CD4-positive, alpha-beta T cell treated with Interleukin-15 for 4 hours (primary cell): ENCODE measurements around the gene SPCS2.
"Not testable (repeated sequence)": the region's sequence is repeated elsewhere in the genome, so short reads cannot be mapped to it uniquely, and the experiment has no call there.

Experiments used
- DNase-seq: peaks from one replicate; pipeline ENCODE4 v3.0.0-alpha.2; 2020; ENCODE audit warnings: low spot score

The SPCS2 gene

GRCh38 chr11:75002516-75002915 lies 53.5 kb downstream of the SPCS2 start:
- DNase-seq: no peak

- DNase-seq: no peak
Measured at GRCh38 chr11:75004215-75004614, 55.1 kb downstream of the SPCS2 start.

- no peak for DNase-seq
Measured at GRCh38 chr11:75011357-75011756, 62.3 kb downstream of the SPCS2 start.

DNA sequence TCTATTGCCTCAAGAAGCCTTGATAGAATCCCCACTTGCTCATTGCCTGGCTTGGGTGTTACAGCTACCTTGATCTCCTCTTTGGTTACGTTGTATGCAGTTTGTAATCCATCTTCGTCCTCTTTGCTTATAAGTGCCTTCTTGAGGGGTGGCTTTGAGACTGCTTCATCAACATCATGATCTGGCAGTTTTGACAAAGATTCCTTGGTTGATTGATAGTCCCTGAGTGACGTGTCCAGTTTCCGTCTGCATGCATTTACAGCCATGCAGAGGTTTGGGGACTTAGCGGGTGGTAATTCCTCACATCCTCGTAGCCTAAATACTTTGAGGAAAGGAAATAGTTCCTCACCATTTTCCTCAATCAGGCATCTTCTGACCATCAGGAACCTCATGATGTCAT lies 62.8 kb downstream of the SPCS2 start:
- DNase-seq: no peak

DNA sequence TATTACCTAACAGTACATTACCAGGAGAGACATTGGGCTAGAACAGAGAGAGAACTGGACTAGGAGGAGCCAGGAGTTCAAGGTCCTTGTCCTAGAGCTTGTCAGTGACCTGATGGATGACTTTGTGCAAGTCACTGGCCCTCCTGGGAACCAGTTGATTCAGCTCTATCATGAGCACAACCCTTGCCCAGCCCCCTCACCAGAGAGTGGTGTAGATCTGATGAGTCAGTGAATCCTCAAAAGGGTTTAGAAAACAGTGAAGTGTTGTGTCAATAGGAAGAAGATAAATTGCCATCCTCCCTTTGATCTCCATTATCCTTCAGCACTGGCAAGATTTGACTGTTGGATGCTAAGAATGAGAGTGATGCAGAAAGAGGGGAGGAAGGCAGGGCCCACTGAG lies 64.0 kb downstream of the SPCS2 start:
- no peak for DNase-seq

DNA sequence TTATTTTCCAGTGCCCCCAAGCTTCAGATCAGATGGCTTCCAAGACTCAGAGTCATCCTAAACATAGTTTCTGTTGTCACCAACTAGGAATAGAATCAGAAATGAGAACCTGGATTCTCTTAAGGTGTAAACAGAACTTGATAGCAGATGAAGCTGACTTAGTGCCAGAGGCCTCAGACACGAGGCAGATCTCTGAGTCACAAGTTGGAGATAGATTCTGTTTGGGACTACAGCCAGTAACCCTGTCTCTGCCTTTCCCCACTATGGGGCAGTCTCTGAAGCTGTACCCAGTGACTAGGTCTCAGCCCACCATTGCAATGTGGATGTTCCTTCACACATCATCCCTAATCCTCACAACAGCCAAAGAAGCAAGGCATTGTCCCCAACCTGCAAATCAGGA lies 65.1 kb downstream of the SPCS2 start:
- DNase-seq: no peak

DNA sequence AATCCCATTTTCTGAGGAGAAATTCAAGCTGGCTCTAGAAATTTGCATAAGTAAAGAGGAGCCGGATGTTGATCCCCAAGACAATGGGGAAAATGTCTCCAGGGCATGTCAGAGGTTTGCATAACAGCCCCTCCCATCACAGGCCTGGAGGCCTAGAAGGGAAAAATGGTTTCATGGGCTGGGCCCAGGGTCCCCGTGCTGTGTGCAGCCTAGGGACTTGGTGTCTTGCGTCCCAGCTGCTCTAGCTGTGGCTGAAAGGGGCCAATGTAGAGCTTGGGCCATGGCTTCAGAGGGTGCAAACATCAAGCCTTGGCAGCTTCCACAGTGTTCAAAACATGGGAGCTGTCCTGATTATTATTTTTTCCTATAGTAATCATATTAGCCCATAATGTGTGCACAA lies 70.1 kb downstream of the SPCS2 start:
- not testable (repeated sequence) for DNase-seq

- DNase-seq: not testable (repeated sequence)
Measured at GRCh38 chr11:75020328-75020727, 71.3 kb downstream of the SPCS2 start.

- no peak for DNase-seq
Measured at GRCh38 chr11:75022296-75022695, 73.2 kb downstream of the SPCS2 start.

- DNase-seq: peak; percentile 69
Measured at GRCh38 chr11:75022759-75023396, 73.8 kb downstream of the SPCS2 start.

DNA sequence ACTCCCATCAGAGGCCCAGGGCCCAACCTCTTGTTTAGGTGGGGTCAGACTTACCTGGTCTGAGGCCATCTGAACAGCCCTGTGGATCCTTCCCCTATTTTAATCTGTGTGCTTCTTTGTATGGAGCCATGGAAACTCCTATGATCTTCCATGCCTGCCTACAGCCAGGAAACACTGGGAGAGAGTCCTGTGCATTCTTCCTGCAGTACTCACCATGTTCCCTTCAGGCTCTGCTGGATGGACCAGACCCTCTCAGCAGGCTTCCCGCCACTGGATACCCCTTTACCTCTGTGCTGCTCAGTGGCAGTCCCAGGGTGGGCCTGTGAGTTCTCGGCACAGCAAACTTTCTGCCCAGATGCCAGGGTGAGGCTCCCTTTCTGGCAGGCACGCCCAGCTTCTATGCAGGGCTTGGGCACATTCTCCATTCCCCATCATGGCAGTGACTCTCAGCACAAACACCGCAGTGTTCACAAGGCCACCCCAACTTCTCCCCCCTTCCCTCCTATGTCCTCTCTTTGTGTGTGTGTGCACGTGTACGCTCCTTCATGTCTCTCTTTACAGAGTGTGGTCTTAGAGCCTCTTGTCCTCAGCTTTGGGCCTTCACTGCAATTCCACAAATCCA lies 74.5 kb downstream of the SPCS2 start:
- DNase-seq: no peak

DNA sequence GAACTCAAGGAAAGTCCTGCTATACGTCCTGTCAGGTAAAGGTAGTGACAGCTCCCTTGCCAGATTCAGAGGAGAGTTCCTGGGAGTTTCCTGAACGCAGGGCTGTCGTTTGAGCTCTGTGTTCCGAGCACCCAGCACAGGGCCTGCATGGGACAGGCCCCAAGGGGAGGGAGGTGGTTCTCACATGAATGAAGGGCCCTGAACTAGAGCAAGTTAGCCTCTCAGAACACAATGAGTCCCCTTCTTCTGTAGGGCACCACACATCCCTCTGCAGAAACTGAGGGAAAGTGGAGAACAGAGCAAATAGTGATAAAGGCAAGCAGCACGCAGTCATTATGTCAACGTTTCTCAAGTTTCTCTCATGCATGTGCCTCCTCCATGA lies 75.0 kb downstream of the SPCS2 start:
- DNase-seq: no peak

GRCh38 chr11:75024764-75025211 lies 75.7 kb downstream of the SPCS2 start:
- DNase-seq: no peak

DNA sequence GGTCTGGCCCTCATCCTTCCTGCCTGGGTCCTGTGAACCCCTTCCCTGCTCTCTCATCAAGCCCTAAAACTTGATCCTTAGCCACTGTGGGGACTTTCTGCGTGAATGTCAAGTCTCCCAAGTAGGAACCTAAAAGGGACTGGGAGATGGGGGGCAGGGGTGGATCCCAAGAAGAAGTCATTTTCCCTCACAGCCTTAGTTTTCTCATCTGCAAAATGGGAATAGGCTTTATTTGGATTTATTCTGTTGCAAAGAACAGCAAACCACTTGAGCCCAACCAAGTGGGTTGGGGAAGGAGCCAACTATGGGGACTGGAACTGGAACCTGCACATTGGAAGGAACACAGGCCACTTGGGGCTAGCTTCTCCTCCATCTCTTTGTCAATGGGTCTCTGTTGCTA lies 76.5 kb downstream of the SPCS2 start:
- DNase-seq: no peak

DNA sequence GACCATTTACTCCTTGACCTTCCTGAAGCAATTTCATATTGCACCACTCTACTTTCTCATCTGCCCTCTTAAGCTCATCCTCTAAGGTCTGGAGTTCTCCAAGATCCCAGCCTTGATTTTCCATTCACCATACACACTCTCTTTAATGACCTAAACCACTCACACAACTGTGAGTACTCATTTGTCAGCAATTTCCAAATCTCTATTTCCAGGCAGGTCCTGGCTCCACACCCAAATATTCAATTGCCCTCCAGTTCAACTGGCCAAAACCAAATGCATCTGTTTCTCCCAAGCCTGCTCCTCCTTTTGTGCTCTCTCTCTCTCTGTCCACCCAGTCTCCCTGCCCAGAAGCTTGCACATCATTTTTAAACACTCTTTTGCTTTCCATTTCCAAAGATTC lies 79.3 kb downstream of the SPCS2 start:
- DNase-seq: no peak
